HG02623 (cell line): Measurements from ENCODE around the gene LHFPL4.
"Not testable (repeated sequence)": the region's sequence is repeated elsewhere in the genome, so short reads cannot be mapped to it uniquely, and the experiment has no call there.

Source experiments
- ATAC-seq: cut with Tn5 transposase; IDR thresholded peaks from one replicate; pipeline ENCODE4 v1.9.1; 2021; ENCODE audit warnings: moderate library complexity; ENCODE audit not compliant: unreplicated experiment

LHFPL4 gene

DNA sequence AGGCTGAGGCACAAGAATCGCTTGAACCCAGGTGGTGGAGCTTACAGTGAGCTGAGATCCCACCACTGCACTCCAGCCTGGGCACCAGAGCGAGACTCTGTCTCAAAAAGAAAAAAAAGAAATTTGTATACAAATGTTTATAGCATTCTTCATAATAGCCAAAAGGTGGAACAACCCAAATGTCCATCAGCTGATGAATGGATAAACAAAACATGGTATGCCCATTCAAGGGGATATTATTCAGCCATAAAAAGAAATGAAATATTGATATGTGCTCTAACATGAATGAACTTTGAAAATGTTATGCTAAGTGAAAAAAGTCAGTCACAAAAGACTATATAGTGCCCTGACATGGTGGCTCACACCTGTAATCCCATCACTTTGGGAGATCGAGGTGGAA lies 11.4 kb downstream of the LHFPL4 start:
- no peak for ATAC-seq

DNA sequence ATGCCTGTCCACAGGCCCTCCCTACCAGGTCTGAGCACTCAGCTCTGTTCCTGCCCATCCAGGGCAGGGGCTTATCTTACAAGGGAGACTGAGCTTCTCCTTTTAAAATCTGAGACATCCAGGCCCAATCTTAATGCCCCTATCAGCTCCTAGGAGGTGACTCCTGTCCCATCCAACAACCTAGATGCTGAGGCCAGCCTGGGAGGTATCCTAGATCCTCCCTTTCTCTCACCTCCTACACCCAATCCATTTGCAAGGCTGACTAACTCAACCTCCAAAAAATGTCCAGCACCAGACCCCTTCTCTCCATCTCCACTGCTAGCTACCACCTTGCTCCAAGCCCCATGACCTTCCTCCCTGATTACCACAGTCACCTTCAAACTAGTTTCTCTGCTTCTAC lies 17.4 kb downstream of the LHFPL4 start:
- no peak for ATAC-seq

DNA sequence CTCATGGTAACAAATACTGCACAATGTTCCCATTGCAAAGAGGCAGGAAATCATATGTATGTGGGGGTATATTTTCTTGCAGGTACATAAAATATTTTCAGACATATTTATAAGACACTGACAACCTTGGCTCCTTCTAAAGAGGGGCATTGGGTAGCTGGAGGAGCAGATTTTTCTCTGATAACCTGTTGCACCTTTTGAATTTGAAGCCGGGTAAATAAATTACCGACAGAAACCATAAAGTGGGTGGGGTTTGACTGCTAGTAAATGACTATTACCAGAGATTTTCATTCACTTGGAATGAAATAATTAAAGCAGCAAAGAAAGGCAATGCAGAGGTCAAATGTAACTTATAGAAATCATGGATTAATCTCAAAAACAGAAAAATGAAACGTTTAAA lies 19.2 kb downstream of the LHFPL4 start:
- no peak for ATAC-seq

DNA sequence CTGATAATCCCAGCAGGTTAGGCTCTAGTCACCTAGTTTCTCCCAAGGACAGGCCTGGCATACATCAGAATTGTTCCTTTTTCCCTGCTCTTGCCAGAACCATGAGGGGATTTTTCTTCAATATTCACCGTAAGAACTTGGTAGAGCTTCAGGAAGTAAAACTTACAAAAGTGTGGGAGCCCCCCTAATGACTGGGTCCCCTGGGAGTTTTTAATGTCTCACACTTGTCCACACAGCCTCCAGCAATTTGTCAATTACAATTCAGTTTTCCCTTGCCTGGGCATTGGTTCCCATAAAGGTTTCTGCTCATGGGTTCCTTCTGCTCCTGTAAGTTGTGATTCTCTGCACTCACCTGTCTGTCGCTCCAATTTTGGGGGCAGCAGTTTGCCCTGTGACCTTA lies 28.5 kb downstream of the LHFPL4 start:
- no peak for ATAC-seq

DNA sequence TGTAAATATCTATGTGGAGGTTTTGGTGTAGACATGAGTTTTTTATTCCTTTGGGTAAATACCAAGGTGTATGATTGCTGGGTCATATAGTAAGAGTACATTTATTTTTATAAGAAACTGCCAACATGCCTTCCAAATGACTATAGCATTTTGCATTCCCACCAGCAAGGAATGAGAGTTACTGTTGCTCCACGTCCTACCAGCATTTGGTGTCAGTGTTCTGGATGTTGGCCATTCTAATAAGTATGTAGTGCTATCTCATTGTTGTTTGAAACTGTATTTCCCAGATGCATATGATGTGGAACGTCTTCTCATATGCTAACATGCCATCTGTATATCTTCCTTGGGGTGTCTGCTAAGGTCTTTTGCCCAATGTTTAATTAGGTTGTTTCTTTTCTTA lies 38.7 kb downstream of the LHFPL4 start:
- ATAC-seq, result no peak

DNA sequence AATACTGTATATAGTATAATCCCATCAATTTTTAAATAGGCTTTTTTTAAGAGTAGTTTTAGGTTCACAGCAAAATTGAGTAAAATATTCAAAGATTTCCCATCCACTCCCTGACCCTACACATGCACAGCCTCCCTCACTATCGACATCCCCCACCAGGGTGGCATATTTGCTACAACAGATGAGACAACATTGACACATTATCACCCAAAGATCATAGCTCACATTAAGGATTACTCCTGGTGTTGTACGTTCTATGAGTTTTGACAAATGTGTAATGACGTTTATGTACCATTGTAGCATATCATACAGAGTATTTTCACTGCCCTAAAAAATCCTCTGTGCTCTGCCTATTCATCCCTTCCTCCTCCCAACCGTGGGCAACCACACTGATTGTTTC lies 39.3 kb downstream of the LHFPL4 start:
- ATAC-seq, result no peak

DNA sequence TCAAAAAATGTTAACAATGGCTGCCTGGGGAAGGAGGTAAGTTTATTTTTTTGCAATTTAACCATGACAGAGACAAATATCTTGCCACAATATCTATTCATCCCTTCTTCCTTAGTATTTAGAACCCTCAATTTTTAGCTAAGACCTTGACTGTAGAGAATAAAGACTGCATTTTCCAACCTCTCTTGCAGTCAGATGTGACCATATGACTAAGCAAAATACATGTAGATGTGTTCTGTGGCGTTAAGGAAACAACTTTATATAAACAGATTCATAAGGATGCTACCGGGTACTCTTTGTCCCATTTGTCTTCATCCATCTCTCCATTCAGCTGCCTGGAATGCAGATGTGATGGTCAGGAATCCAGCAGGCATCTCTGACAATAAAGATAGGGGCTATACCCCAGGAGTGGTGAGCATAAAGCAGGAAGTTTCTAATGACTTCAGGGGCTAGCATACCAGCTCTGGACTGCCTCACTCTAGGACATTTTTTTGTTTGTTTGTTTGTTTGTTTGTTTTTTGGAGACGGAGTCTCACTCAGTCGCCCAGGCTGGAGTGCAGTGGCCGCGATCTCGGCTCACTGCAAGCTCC lies 41.1 kb downstream of the LHFPL4 start:
- ATAC-seq, result no peak

DNA sequence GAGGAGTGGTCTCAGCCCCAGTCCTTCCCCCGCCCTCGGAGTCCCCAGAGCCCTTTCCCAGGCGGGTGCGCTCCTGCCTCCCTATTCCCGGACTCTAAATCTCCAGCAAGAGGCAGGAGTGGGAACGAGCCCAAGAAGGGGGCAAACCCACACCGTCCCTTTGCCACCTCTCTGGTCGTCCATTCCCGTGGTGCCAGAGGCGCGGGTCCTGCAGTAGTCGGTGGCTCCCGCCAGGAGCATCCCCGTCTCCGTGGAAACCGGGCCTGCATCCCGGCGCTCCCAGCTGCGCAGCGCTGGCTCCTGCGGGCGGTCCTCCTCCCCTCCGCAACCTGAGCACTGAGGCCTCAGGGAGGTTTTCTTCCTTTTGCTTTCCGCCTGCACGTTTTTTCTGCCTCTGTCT lies 44.8 kb downstream of the LHFPL4 start:
- no peak for ATAC-seq

DNA sequence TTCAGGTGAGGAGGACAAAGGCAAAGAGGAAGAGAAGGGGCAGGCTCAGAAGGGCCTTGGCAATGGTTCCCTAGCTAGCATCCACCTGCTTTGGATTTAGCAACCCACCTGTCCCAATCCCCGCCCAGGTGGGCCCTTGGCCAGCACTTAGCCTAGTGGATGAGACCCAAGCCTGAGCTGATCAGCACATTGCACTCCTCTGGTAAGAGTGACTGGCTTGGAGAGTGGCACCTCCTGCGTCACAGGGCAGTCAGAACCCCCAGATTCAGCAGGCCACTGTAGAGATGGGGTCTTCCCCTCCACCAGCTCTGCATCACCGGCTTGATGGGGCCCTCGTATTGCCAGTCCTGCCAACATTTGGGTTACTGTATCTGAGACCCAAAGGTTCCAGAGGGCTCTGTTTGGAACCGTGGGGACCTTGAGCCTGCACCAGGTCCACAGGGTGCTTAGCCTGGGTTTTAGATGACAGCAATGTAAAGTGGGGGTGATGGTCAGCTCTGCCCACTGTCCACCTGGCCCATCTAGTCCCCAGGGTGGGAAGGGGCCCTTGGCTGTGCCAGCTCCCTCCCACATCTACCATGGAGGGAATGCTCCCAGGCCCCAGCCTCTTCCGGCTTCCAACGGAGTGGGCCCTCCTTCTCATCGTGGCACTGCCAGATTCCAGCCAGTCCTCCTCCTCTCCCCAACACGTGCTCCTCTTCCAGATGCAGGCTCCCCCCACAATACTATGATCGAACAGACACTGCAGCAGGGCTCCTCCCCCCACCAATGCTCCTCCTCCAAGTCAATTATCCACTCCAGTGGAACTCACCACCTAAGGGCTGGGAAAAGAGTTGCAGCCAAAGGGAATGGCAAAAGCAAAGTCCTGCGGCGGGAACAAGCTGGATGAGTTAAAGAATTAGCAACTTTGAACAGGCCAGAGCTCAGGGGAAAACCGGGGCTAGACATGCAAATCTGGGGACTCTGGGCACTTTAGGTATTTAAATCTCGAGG lies 45.7 kb downstream of the LHFPL4 start:
- ATAC-seq, result no peak

DNA sequence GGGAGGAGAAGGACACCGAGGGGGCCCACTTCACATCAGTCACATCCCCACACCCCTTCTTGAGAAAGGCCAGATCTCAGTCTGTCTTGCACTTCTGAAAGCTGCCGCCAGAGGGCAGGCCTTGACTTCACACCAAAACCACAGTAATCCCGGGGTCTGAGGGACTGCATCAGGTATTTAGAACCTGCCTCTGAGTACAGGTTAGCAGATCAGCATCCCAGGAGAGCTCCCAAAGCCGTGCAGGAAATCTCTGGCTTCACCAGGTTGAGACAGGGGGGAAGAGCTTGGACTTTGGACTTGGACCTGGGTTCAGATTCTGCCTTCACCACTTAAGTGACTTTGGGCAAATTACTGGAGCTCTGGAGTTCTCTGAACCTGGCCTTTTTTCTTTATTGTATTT lies 50.3 kb downstream of the LHFPL4 start:
- ATAC-seq, result no peak

DNA sequence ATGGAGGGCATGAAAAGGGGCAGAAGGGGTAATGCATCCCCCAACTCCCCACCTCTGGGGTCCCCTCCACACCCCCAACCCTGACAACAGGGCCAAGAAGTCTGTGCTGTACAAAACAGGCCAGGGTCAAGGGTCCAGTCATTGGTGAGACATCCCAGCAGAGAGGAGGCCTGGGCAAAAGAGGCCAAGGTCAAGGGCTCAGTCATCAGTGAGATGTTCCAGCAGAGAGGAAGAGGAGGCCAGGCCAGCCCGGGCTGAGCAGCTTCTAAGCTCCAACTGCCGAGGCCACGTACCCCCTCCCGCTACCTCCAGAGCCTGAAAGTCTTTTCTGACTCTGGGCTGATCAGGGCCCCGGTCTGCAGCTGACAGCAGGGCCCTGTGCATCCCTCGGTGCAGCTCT lies 52.4 kb downstream of the LHFPL4 start:
- ATAC-seq, result no peak

DNA sequence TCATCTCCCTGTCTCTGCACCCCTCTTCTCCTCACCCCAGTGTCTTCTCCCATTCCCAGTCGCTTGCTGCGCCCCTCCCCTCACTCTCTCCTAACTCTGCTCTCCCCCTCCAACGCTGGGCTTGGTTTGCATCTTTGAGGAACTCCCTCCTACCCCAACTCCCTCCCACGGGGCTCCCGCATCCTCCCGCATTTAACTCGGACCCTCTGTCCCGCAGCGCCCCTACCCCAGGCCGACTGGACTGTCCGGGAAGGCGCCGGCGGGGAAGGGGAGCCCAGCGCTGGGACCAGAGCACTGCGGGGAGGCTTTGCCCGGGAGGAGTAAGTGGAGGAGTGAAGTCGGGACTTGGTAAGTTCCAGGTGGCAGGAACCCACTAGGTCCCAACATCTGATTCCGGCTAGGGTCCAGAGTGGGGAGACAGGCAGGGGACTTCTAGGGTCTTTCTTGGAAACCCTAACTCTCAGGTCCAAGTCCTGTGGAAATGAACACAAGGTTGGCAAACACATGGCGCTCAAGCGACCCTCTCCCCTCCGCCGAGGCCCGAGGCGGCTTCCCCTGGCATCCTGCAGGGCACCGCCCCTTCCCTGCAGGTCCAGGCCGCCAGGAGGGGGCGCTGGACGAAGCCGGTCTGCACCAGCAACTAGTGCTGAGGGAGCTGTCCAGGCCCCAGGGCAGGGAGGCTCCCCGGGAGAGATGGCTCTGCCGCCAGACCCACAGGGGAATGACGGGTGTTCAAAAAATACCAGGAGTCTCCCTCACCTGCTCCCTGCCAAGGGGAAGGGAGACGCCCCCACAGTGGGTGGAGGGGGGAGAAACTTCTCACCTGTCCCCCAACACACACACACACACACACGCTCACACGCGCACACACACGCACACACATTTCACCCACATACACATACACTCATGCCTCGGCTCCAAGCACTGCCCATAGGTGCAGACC lies 53.2 kb downstream of the LHFPL4 start:
- ATAC-seq, result no peak

DNA sequence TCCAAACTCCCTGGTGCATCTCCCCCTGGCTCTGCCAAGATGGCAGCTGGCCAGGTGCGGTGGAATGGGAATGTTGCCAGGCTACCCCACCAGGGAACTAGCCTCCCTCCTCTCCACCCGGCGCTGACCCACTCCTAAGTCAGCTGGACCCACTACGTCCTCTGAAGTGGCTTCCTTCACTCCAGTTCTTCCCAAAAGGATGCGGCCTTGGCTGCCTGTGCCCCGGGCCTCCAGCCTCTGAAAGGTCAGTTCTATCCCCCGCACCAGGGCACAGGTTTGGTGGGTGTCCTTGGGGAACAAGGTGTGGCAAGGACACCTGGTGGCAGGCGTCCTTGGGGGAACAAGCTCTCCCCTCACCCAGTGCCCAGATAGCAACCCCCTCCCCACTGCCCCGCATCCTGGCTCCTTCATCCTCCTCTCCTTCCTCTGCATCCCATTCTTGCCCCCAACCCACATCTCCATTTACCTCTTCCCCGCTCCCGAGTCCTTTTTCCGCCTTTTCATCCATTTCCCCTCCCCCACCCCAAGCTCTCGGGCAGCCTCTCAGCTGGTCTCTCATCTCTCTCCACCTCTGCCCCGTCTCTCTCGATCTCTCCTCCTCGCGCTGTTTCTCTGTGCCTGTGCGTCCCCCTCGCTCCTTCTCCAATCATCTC lies 54.0 kb downstream of the LHFPL4 start:
- no peak for ATAC-seq

DNA sequence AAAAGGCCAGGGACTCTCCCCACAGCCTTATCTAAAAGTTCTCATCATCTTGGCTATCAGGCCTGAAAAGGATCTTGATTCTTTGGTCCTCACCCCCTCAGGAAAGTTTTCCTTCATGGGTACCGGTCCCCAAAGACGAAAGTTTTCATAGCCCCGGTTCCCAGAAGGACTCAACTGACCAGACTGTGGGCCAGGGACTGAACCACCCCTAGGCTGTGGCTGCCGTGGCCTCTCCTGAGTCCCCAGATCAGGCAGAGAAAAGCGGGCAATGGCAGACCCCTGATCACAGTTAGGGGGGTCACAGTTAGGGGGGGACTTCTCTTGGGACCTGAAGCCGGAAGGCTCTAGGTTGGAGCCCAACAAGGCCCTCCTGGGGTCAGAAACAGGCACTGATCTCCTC lies 54.8 kb downstream of the LHFPL4 start:
- no peak for ATAC-seq

DNA sequence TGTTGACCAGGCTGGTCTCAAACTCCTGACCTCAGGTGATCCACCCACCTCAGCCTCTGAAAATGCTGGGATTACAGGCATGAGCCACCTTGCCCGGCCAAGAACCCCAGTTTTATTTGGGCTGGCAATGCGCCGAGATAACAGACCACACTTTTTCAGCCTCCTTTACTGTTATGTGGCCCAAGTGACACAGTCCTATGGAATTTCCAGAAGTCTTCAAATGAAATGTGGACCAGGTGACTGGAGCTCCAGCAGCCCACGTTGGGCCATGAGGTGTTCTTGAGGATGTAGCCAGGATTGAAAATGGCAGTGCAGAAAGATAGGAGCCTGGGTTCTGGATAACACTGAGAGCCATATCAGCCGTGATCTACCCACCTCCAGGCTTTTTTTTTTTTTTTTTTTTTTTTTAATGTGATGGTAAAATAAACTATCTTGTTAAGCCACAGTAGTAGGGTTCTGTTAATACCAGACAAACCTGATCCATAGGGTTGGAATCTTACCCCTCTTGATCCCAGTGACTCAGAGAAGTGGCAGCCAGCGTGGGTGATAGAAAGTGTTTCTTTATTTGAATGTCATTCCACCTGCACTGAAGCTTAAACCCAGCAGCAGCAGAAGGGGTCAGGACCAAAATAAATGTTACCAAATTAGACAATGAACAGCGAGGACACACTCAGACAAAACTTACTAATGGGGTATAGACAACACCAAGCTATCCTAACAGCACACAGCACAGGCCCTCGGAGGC lies 55.6 kb downstream of the LHFPL4 start:
- no peak for ATAC-seq

DNA sequence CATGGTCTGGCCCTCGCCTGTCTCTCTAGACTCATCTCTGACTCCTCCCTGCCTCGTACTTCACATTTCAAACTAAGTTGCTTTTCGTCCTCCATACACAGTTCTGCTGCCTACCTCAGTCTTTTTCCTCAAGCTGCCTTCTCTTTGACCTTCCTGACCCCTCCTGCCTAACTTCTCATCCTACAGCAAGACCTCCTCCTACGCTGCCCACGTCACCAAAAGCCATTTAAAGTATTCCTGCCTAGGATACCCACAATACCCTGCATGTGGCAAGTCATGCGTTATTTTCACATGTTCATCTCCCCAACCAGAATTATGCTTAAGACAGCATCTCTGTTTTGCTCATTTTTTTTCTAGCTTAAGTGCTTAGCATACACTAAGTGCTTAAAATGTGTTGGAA lies 56.7 kb downstream of the LHFPL4 start:
- ATAC-seq, result no peak

DNA sequence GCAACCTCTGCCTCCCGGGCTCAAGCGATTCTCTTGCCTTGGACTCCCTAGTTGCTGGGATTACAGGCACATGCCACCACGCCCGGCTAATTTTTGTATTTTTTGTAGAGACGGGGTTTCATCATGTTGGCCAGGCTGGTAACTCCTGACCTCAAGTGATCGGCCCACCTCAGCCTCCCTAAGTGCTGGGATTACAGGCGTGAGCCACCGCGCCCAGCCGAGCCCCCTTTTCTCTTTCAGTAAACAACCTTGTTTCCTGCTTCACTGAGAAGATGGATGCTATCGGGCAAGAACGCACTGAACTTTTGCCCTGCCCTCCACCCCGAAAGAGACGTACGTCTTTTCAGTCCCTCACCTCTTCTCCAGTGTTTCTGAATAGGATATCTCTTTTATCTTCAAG lies 59.6 kb downstream of the LHFPL4 start:
- ATAC-seq, result not testable (repeated sequence)

DNA sequence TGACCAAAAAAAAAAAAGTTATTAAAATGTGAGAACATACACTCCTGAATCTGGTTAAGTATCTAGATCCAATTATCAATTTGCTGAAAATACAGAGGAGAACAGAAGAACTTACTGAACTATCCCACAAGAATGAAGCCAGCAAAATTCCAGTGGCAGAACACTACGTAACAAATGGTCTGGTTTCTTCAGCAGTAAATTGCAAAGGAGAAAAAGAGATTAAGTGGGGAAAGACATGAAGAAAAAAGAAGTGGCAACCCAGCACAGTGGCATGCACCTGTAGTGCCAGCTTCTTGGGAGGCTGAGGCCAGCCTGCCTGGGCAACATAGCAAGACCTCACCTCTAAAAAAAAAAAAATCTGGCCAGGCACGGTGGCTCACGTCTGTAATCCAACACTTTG lies 62.1 kb downstream of the LHFPL4 start:
- no peak for ATAC-seq

DNA sequence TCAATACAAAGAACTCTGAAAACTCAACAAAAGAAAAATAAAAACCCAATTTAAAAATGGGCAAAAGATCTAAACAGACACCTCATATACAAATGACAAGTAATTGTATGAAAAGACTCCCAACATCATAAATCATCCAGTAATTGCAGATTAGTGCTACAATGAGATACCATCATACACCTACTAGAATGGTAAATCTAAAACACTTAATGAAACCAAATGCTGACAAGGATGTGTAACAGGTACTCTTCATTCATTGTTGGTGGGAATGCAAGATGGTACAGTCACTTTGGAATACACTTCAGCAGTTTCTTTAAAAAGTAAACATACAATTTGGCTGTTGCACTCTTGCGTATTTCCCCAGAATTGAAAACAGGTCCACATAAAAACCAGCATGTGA lies 68.4 kb downstream of the LHFPL4 start:
- no peak for ATAC-seq

DNA sequence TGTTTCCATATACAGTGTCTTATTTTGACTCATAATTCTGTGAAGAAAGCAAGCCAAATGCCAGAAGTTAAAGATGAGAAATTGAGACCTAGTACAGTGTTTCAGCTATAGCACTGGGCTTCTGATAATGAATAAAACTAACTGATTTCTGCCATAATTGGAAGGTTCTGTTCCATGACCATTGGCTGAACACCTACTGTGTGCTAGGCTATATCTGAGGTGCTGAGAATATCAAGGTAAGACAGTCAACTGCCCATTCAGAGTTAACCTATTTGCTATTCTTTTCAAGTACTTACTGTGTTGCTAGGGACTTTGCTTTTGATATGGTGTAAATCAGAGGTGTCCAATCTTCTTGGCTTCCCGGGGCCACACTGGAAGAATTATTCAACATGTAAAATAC lies 73.4 kb downstream of the LHFPL4 start:
- no peak for ATAC-seq
